22Rv1 (cell line): ENCODE results near the gene DOCK9.

ENCODE experiments used
- H3K27ac ChIP-seq: fragments of 450-650 bp; 2 replicates; pipeline ENCODE4 v1.5.1; 2017
- ZFX ChIP-seq: fragments of 450-650 bp; IDR thresholded peaks from 2 replicates; pipeline ENCODE4 v1.6.1; 2017; ENCODE audit warnings: antibody characterized with exemption, borderline replicate concordance
- TF ChIP-seq, protein P1 (sequence below): fragments of 450-650 bp; IDR thresholded peaks from 2 replicates; pipeline ENCODE4 v1.5.1; 2017; ENCODE audit warnings: mild to moderate bottlenecking

Gene DOCK9

GRCh38 chr13:98792321-98792720, 185.5 kb downstream of the DOCK9 start:
- TF ChIP-seq, protein P1, sequence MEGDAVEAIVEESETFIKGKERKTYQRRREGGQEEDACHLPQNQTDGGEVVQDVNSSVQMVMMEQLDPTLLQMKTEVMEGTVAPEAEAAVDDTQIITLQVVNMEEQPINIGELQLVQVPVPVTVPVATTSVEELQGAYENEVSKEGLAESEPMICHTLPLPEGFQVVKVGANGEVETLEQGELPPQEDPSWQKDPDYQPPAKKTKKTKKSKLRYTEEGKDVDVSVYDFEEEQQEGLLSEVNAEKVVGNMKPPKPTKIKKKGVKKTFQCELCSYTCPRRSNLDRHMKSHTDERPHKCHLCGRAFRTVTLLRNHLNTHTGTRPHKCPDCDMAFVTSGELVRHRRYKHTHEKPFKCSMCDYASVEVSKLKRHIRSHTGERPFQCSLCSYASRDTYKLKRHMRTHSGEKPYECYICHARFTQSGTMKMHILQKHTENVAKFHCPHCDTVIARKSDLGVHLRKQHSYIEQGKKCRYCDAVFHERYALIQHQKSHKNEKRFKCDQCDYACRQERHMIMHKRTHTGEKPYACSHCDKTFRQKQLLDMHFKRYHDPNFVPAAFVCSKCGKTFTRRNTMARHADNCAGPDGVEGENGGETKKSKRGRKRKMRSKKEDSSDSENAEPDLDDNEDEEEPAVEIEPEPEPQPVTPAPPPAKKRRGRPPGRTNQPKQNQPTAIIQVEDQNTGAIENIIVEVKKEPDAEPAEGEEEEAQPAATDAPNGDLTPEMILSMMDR = no peak
- TF ChIP-seq ZFX = no peak
- H3K27ac ChIP-seq = no peak overlapping the region

DNA sequence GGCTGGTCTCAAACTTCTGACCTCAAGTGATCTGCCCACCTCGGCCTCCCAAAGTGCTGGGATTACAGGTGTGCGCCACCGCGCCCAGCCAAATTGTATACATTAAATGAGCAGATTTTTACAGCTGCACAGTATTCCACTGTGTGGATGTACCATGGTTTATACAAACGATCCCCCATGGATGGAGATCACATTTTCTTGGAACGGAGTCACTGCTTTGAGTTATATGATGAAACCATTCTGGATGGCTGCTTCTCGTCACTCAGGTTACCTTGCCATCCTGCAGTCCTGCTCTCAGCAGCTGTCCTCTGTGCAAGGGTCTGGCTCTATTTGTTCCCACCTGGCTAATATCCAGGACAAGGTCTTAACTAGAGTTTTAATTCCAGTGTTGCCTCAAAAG, 186.3 kb downstream of the DOCK9 start:
- TF ChIP-seq, protein P1 = no peak
- TF ChIP-seq ZFX = no peak
- no peak overlapping the region for H3K27ac ChIP-seq

- TF ChIP-seq, protein P1 = no peak
- no peak for TF ChIP-seq ZFX
- no peak overlapping the region for H3K27ac ChIP-seq
These were observed 189.9 kb downstream of the DOCK9 start for GRCh38 chr13:98787996-98788395.

- no peak for TF ChIP-seq ZFX
- TF ChIP-seq, protein P1 = no peak
- no peak overlapping the region for H3K27ac ChIP-seq
These were observed 190.7 kb downstream of the DOCK9 start for GRCh38 chr13:98787173-98787572.

DNA sequence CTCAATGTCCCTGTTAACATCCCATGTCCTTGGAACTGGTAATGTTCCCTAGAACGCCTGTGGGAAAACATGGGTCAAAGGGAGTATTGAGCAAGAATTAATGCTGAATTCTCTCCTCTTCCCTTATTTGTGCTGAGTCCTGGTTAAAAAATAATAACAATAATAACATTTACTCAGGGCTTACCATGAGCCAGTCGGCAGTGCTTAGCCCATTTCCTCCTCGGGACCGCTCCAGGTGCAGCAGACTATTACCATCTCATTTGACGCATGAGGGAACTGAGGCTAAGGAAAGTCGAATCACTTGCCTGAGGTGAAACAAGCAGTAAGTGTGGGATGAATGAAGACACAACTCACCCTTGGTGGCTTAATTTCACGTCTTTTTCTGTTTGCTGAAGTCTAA, 191.8 kb downstream of the DOCK9 start:
- no peak for TF ChIP-seq ZFX
- TF ChIP-seq, protein P1 = no peak
- no peak overlapping the region for H3K27ac ChIP-seq

DNA sequence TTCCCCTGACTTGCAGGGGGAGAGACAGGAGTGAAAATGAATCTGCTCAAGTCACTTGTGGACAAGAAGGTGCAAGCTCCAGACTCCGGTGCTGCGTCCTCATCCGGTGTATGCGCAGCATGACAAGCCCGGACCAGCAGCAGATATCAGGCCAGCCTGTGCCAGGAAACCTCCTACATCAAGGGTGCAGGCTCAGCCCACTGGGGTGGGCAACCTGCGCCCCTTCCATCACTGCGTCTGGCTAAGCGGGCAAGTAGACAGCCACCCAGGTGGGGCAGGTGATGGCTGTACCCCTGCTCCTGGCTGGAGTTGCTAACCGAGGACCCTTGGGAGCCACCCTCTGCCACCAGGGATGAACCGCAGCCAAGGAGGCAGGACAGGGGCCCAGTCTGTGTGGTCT, 192.5 kb downstream of the DOCK9 start:
- no peak overlapping the region for H3K27ac ChIP-seq
- TF ChIP-seq, protein P1 = no peak
- TF ChIP-seq ZFX = no peak

DNA sequence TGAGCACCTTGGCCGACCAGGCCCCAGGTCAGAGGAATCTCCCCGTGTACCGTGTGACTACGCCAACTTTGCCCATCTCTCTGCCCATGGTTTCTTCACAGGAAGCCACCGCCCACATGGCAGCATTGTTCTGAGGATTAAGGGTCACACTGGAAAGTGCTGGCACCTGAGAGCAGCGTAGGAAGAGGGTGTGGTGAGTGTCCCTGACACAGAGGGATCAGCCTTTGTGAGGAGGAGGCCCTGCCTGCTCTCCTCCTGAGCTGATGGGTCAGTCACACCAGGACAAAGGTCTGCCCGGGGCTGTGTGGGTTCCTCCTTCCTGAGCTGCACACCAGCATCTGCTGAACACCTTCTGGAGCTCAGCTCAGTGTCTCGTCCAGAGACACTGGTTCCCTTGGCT, 193.2 kb downstream of the DOCK9 start:
- no peak overlapping the region for H3K27ac ChIP-seq
- no peak for TF ChIP-seq ZFX
- TF ChIP-seq, protein P1 = no peak
